SK-MEL-5 (cell line): Measurements from ENCODE around the gene SOAT2. TPM values are rescaled to one million over a fixed set of nuclear protein-coding genes. Genes with fewer than 3 reads are reported as not detected.
"Not testable (repeated sequence)": the region's sequence is repeated elsewhere in the genome, so short reads cannot be mapped to it uniquely, and the experiment has no call there.

Experiments
- DNase-seq: peaks from one replicate; pipeline ENCODE4 v3.0.0-alpha.2; 2016; ENCODE audit warnings: low read depth, low spot score
- in situ Hi-C: cut with HindIII; loops from 2 replicates; pipeline ENCODE4 v1.10.0; 2016; ENCODE audit warnings: low sequenced_read_pairs, high pct_unique_total_duplicates, low pct_unique_long_range_greater_than_20kb
- small RNA-seq, 2 experiments: library from RNA; depleted of rRNA; stranded (forward); fragments of <200 nt; gene quantifications; one replicate each; pipeline ENCODE3, GENCODE V24; 2014
- total RNA-seq: library from RNA; depleted of rRNA; stranded (reverse); fragments of >200 nt; shearing (Covaris generic); gene quantifications from 2 replicates; pipeline ENCODE4 v1.2.3, GENCODE V29; 2014; rRNA removed

The SOAT2 gene
- total RNA-seq, 1 experiment from 2014 or later = not detected

GRCh38 chr12:53159195-53159839, 56.0 kb downstream of the SOAT2 start:
- in situ Hi-C loops = no loop called here
- peak; percentile 88 for DNase-seq

- in situ Hi-C loops = no loop called here
- no peak for DNase-seq
Measured at GRCh38 chr12:53160000-53160399, 56.7 kb downstream of the SOAT2 start.

GRCh38 chr12:53160673-53161072, 57.4 kb downstream of the SOAT2 start:
- DNase-seq = no peak
- in situ Hi-C loops = no loop called here

- no peak for DNase-seq
- in situ Hi-C loops = no loop called here
Measured at GRCh38 chr12:53161119-53161911, 58.0 kb downstream of the SOAT2 start.

- in situ Hi-C loops, DNase-seq: not testable (repeated sequence)
Measured at GRCh38 chr12:53163008-53163407, 59.7 kb downstream of the SOAT2 start.

GRCh38 chr12:53166837-53167236, 63.6 kb downstream of the SOAT2 start:
- in situ Hi-C loops = no loop called here
- no peak for DNase-seq

GRCh38 chr12:53169644-53170043, 66.4 kb downstream of the SOAT2 start:
- no peak for DNase-seq
- in situ Hi-C loops = no loop called here

- in situ Hi-C loops = no loop called here
- no peak for DNase-seq
Measured at GRCh38 chr12:53170215-53170614, 66.9 kb downstream of the SOAT2 start.

GRCh38 chr12:53170876-53171724, 67.8 kb downstream of the SOAT2 start:
- DNase-seq = no peak
- in situ Hi-C loops = no loop called here

GRCh38 chr12:53171725-53172329, 68.5 kb downstream of the SOAT2 start:
- DNase-seq = no peak
- in situ Hi-C loops = no loop called here

GRCh38 chr12:53172352-53172751, 69.1 kb downstream of the SOAT2 start:
- DNase-seq = no peak
- in situ Hi-C loops = no loop called here

- in situ Hi-C loops = no loop called here
- no peak for DNase-seq
Measured at GRCh38 chr12:53173085-53173715, 69.9 kb downstream of the SOAT2 start.

Small RNA genes lying within 50 kb of the gene (small RNA-seq; reads per million reads assigned to genes)
- gene HIGD1AP1 (0 to 0.10 reads per million in 2 experiments), gene MIR6757 (0 reads per million in 2 experiments), gene RNU6-333P (0 reads per million in 2 experiments)

Other genes with a start within 250 kb of the SOAT2 start
- gene KRT8, start 198.4 kb upstream of the SOAT2 start, total RNA-seq = 0.96 TPM in 1 of 2 replicates, not detected in the other
- 1.0 and 1.6 TPM in 2 replicates for gene KRT18, start 154.4 kb upstream of the SOAT2 start, total RNA-seq
- gene EIF4B, start 97.0 kb upstream of the SOAT2 start, total RNA-seq = 995 and 1,087 TPM in 2 replicates
- gene TNS2, start 53.4 kb upstream of the SOAT2 start, total RNA-seq = 13.9 and 15.9 TPM in 2 replicates
- gene SPRYD3, start 24.1 kb upstream of the SOAT2 start, total RNA-seq = 31.8 and 32.4 TPM in 2 replicates
- gene IGFBP6, start 5.8 kb upstream of the SOAT2 start, total RNA-seq = 1.7 and 1.9 TPM in 2 replicates
- gene ZNF740, start 77.2 kb downstream of the SOAT2 start, total RNA-seq = 11.7 and 16.6 TPM in 2 replicates
- 1.7 and 6.1 TPM in 2 replicates for gene CSAD, start 77.4 kb downstream of the SOAT2 start, total RNA-seq
- gene ITGB7, start 103.8 kb downstream of the SOAT2 start, total RNA-seq = 18.8 and 29.2 TPM in 2 replicates
- gene RARG, start 128.7 kb downstream of the SOAT2 start, total RNA-seq = 5.6 and 7.0 TPM in 2 replicates
- 8.3 and 9.2 TPM in 2 replicates for gene ESPL1, start 164.8 kb downstream of the SOAT2 start, total RNA-seq
- gene PFDN5, start 192.1 kb downstream of the SOAT2 start, total RNA-seq = 531 and 559 TPM in 2 replicates
- gene MYG1, start 196.2 kb downstream of the SOAT2 start, total RNA-seq = 59.4 and 61.3 TPM in 2 replicates
- gene AAAS, start 218.1 kb downstream of the SOAT2 start, total RNA-seq = 72.2 and 73.3 TPM in 2 replicates
- gene SP7, start 232.9 kb downstream of the SOAT2 start, total RNA-seq = not detected in 2 replicates